Keratinocyte (primary cell): Measurements from ENCODE around the gene FAM72C.
"Not testable (repeated sequence)": the region's sequence is repeated elsewhere in the genome, so short reads cannot be mapped to it uniquely, and the experiment has no call there.

Experiments
- EZH2 ChIP-seq: IDR thresholded peaks from one replicate; pipeline ENCODE4 v1.6.1; 2012; ENCODE audit warnings: inconsistent platforms, mild to moderate bottlenecking, low read length, moderate library complexity
- TF ChIP-seq, protein P1 (sequence below), 3 experiments: IDR thresholded peaks in 1 of 3; conservative IDR thresholded peaks in 1 of 3; optimal IDR thresholded peaks in 1 of 3; 2 replicates in 2 of 3; 3 replicates in 1 of 3; pipeline versions ENCODE3 to v1.5.1; 2011; ENCODE audit warnings: low read length in 3 of 3, mild to moderate bottlenecking in 3 of 3, moderate library complexity in 2 of 3, control low read depth in 1 of 3, inconsistent platforms in 1 of 3; ENCODE audit not compliant: insufficient read depth in 2 of 3; ENCODE audit errors: extremely low read depth in 1 of 3

DNA sequence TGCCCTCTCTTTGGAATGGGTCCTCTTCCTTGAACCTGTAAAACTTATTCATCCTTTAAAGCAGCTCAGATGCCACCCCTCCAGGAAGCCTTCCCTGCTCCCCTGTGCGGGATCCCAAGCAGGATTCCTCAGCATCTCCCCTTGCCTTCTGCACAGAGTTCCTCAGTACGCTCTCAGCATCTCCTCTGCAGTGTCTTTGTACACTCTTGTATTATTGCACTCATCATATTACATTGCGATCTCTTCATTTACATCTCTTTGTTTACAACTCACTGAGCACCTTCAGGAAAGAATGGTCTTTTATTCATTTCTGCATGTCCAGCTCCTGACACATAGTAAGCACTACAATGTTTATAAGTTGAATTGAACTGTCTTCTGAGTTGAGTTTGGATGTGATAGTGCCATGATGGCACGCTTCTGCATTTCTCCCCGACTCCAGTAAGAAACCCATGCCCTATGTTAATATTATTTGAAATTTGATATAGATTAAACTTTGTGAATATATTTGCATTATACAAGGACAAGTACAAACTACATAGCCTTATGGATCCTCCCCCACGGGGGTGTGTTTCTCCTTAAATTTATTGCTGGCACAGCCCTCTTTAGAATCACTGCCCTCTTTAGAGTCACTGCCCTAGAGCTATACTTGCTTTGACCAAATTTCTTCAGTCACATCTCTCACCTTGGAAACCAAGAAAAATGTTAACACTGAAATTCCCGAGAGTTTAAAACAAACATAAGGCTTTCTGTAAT is 13.1 kb upstream of the FAM72C start:
- TF ChIP-seq, protein P1, sequence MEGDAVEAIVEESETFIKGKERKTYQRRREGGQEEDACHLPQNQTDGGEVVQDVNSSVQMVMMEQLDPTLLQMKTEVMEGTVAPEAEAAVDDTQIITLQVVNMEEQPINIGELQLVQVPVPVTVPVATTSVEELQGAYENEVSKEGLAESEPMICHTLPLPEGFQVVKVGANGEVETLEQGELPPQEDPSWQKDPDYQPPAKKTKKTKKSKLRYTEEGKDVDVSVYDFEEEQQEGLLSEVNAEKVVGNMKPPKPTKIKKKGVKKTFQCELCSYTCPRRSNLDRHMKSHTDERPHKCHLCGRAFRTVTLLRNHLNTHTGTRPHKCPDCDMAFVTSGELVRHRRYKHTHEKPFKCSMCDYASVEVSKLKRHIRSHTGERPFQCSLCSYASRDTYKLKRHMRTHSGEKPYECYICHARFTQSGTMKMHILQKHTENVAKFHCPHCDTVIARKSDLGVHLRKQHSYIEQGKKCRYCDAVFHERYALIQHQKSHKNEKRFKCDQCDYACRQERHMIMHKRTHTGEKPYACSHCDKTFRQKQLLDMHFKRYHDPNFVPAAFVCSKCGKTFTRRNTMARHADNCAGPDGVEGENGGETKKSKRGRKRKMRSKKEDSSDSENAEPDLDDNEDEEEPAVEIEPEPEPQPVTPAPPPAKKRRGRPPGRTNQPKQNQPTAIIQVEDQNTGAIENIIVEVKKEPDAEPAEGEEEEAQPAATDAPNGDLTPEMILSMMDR (optimal IDR thresholded peaks at IDR 0.05 in 1 of 3, IDR thresholded peaks at IDR 0.05 in 1 of 3, conservative IDR thresholded peaks at IDR 0.05 in 1 of 3; ENCODE audit: extremely low read depth in 1 of 3, insufficient read depth in 2 of 3, low read length in 3 of 3) = not testable (repeated sequence)
- not testable (repeated sequence) for TF ChIP-seq EZH2
